ENCODE results near the gene COL25A1. TPM values are rescaled to one million over a fixed set of nuclear protein-coding genes. Genes with fewer than 3 reads are reported as not detected.

The COL25A1 gene
- total and polyA plus RNA-seq, 4 donors, result 0.61 to 4.4 (median 2.1) TPM

GRCh38 chr4:108943976-108944591 is 358.4 kb downstream of the COL25A1 start:
- 55% methylated on average over 4 of the region's 4 CpGs for WGBS
- Histone ChIP-seq H3K9me3 (ENCODE audit: control insufficient read depth in 4 of 4, low read length in 3 of 4) (no peaks in the 10 kb centered on the region), H3K36me3 (ENCODE audit: control insufficient read depth in 4 of 4, insufficient read depth in 3 of 4, low read depth in 1 of 4, low read length in 3 of 4) (no peaks in the 10 kb centered on the region), H3K9ac (ENCODE audit: low read depth in 1 of 2, low read length in 2 of 2) (no peak overlapping the region), H3K27ac (ENCODE audit: low read depth in 1 of 2, low read length in 2 of 2) (no peak overlapping the region), H3K27me3 (ENCODE audit: control insufficient read depth in 4 of 4, insufficient read depth in 4 of 4, low read length in 3 of 4) (no peaks in the 10 kb centered on the region), H3K4me3 (ENCODE audit: low read depth in 1 of 3, low read length in 3 of 3) (no peak overlapping the region), H3K4me1 (ENCODE audit: control insufficient read depth in 4 of 4, insufficient read depth in 4 of 4, low read length in 3 of 4) (peaks cover 0 to 1% (median 0%) of the 10 kb centered on the region in 4 donors)
- no peak for DNase-seq (ENCODE audit: low spot score)
- TF ChIP-seq HNF4G (IDR thresholded peaks at IDR 0.05), result no peak
- TF ChIP-seq JUND (IDR thresholded peaks at IDR 0.05), result no peak
- TF ChIP-seq CTCF (IDR thresholded peaks at IDR 0.05; ENCODE audit: low read depth, low read length, missing input control), result no peak
- TF ChIP-seq NR2F2 (IDR thresholded peaks at IDR 0.05), result peak; percentile 23
- no peak for TF ChIP-seq SP1 (IDR thresholded peaks at IDR 0.05)
- no peak for TF ChIP-seq FOXA2 (IDR thresholded peaks at IDR 0.05)

GRCh38 chr4:108943371-108943770 is 359.1 kb downstream of the COL25A1 start:
- no peaks in the 10 kb centered on the region for H3K36me3 ChIP-seq (ENCODE audit: control insufficient read depth in 4 of 4, insufficient read depth in 3 of 4, low read depth in 1 of 4, low read length in 3 of 4)
- WGBS, result 86% methylated on average over 3 of the region's 3 CpGs
- H3K9ac ChIP-seq (ENCODE audit: low read depth in 1 of 2, low read length in 2 of 2), result no peak overlapping the region

More at GRCh38 chr4:108943371-108943770, 359.1 kb downstream of the COL25A1 start:
- Histone ChIP-seq H3K9me3 (ENCODE audit: control insufficient read depth in 4 of 4, low read length in 3 of 4) (no peaks in the 10 kb centered on the region), H3K27me3 (ENCODE audit: control insufficient read depth in 4 of 4, insufficient read depth in 4 of 4, low read length in 3 of 4) (no peaks in the 10 kb centered on the region), H3K4me1 (ENCODE audit: control insufficient read depth in 4 of 4, insufficient read depth in 4 of 4, low read length in 3 of 4) (peaks cover 0 to 1% (median 0%) of the 10 kb centered on the region in 4 donors), H3K4me3 (ENCODE audit: low read depth in 1 of 3, low read length in 3 of 3) (no peak overlapping the region), H3K27ac (ENCODE audit: low read depth in 1 of 2, low read length in 2 of 2) (no peak overlapping the region)
- no peak for TF ChIP-seq TAF1 (conservative IDR thresholded peaks at IDR 0.05)
- no peak for TF ChIP-seq REST (IDR thresholded peaks at IDR 0.05)
- no peak for DNase-seq (ENCODE audit: low spot score)
